HL-60 (cell line): ENCODE measurements around the gene PPP1R12B.

Source experiments
- CTCF ChIP-seq: IDR thresholded peaks from one replicate; pipeline ENCODE4 v1.5.1; 2011; ENCODE audit warnings: low read length, control low read depth, inconsistent platforms; ENCODE audit not compliant: insufficient read depth
- GABPA ChIP-seq: IDR thresholded peaks from 2 replicates; pipeline ENCODE4 v1.6.1; 2012; ENCODE audit warnings: low read depth
- POLR2AphosphoS5 ChIP-seq: IDR thresholded peaks from 2 replicates; pipeline ENCODE4 v1.6.1; 2012; ENCODE audit warnings: low read depth
- REST ChIP-seq: IDR thresholded peaks from 2 replicates; pipeline ENCODE4 v1.6.1; 2012; ENCODE audit warnings: low read depth; ENCODE audit not compliant: insufficient replicate concordance
- SPI1 ChIP-seq: IDR thresholded peaks from 2 replicates; pipeline ENCODE4 v1.6.1; 2012; ENCODE audit warnings: low read depth, mild to moderate bottlenecking, borderline replicate concordance

- TF ChIP-seq CTCF, result no peak
- no peak for TF ChIP-seq POLR2AphosphoS5
- no peak for TF ChIP-seq REST
- TF ChIP-seq GABPA, result no peak
- TF ChIP-seq SPI1, result no peak
Measured at GRCh38 chr1:202310746-202311145, 37.8 kb upstream of the PPP1R12B start.
